ENCODE data around the gene NOL8. TPM values are rescaled to one million over a fixed set of nuclear protein-coding genes. Genes with fewer than 3 reads are reported as not detected.

Gene NOL8
- total RNA-seq, 1 experiment from 2014 or later, result 30.6 TPM

GRCh38 chr9:92270511-92270910 lies 54.6 kb downstream of the NOL8 start:
- H3K9me3 ChIP-seq (ENCODE audit: control insufficient read depth, insufficient read depth, low read depth, low read length), result no peaks in the 10 kb centered on the region
- CTCF ChIA-PET, result no interaction called here
- ATAC-seq (no peak), DNase-seq (ENCODE audit: low read depth, low spot score) (no peak)
- no TSS peak for BruUV-seq (replicated peaks)
- H3K4me1 ChIP-seq (ENCODE audit: control insufficient read depth, insufficient read depth, low read length), result no peaks in the 10 kb centered on the region
- intact Hi-C loops (cut with micrococcal nuclease; ENCODE audit: unreplicated experiment) (no loop called here), in situ Hi-C loops (cut with HindIII; ENCODE audit: low pct_unique_long_range_greater_than_20kb, low sequenced_read_pairs) (no loop called here)
- no peak overlapping the region for H3K4me3 ChIP-seq (ENCODE audit: low read depth in 2 of 2, low read length in 2 of 2)
- POLR2A ChIA-PET, result no interaction called here
- no peaks in the 10 kb centered on the region for H3K27me3 ChIP-seq (ENCODE audit: control insufficient read depth, insufficient read depth, low read length)
- TF ChIP-seq, protein P1, sequence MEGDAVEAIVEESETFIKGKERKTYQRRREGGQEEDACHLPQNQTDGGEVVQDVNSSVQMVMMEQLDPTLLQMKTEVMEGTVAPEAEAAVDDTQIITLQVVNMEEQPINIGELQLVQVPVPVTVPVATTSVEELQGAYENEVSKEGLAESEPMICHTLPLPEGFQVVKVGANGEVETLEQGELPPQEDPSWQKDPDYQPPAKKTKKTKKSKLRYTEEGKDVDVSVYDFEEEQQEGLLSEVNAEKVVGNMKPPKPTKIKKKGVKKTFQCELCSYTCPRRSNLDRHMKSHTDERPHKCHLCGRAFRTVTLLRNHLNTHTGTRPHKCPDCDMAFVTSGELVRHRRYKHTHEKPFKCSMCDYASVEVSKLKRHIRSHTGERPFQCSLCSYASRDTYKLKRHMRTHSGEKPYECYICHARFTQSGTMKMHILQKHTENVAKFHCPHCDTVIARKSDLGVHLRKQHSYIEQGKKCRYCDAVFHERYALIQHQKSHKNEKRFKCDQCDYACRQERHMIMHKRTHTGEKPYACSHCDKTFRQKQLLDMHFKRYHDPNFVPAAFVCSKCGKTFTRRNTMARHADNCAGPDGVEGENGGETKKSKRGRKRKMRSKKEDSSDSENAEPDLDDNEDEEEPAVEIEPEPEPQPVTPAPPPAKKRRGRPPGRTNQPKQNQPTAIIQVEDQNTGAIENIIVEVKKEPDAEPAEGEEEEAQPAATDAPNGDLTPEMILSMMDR (IDR thresholded peaks at IDR 0.05), result no peak
- no peak for TF ChIP-seq SIN3A (IDR thresholded peaks at IDR 0.05; ENCODE audit: borderline replicate concordance, insufficient read depth, low read depth, low read length)
- no peak for TF ChIP-seq TCF7L2 (IDR thresholded peaks at IDR 0.05; ENCODE audit: low read depth, low read length)
- no peak for TF ChIP-seq REST (IDR thresholded peaks at IDR 0.05; ENCODE audit: insufficient read depth in 1 of 2, low read depth in 2 of 2, low read length in 1 of 2)
- no peak for TF ChIP-seq POLR2AphosphoS5 (IDR thresholded peaks at IDR 0.05; ENCODE audit: low read depth, low read length)
- peaks cover 36% of the 10 kb centered on the region for H3K36me3 ChIP-seq (ENCODE audit: control insufficient read depth, insufficient read depth, low read length)
- H3K27ac ChIP-seq (ENCODE audit: low read length), result no peak overlapping the region

DNA sequence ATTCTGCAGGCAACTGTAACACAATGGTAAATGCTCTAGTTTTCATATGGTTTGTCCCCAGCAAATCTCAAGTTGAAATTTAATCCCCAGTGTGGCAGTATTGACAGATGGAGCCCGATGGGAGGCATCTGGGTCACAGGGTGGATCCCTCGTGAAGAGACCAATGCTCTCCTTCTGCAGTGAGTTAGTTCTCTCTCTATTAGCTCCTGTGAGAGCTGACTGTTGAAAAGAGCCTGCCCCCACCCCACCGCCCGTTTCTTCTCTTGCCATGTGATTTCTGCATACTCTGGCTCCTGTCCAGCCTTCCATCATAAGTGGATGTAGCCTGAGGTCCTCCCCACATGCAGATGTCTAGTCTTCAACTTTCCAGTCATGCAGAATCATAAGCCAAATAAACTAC lies 58.7 kb downstream of the NOL8 start:
- no TSS peak for BruUV-seq (replicated peaks)
- no peaks in the 10 kb centered on the region for H3K4me1 ChIP-seq (ENCODE audit: control insufficient read depth, insufficient read depth, low read length)
- H3K36me3 ChIP-seq (ENCODE audit: control insufficient read depth, insufficient read depth, low read length), result peaks cover 35% of the 10 kb centered on the region
- DNase-seq (ENCODE audit: low read depth, low spot score) (no peak), ATAC-seq (no peak)
- no peaks in the 10 kb centered on the region for H3K27me3 ChIP-seq (ENCODE audit: control insufficient read depth, insufficient read depth, low read length)
- ChIA-PET POLR2A (interaction anchor here (0.7 kb wide), 1 partner anchor 12 kb away, joined by 4 read pairs; no protein-coding TSS in a partner anchor), CTCF (no interaction called here)
- no peak overlapping the region for H3K27ac ChIP-seq (ENCODE audit: low read length)
- TF ChIP-seq TCF7L2 (IDR thresholded peaks at IDR 0.05; ENCODE audit: low read depth, low read length) (no peak), REST (IDR thresholded peaks at IDR 0.05; ENCODE audit: insufficient read depth in 1 of 2, low read depth in 2 of 2, low read length in 1 of 2) (no peak), SIN3A (IDR thresholded peaks at IDR 0.05; ENCODE audit: borderline replicate concordance, insufficient read depth, low read depth, low read length) (no peak), POLR2AphosphoS5 (IDR thresholded peaks at IDR 0.05; ENCODE audit: low read depth, low read length) (no peak)
- TF ChIP-seq, protein P1 (IDR thresholded peaks at IDR 0.05), result no peak
- no peaks in the 10 kb centered on the region for H3K9me3 ChIP-seq (ENCODE audit: control insufficient read depth, insufficient read depth, low read depth, low read length)
- in situ Hi-C loops (cut with HindIII; ENCODE audit: low pct_unique_long_range_greater_than_20kb, low sequenced_read_pairs) (no loop called here), intact Hi-C loops (cut with micrococcal nuclease; ENCODE audit: unreplicated experiment) (no loop called here)
- H3K4me3 ChIP-seq (ENCODE audit: low read depth in 2 of 2, low read length in 2 of 2), result no peak overlapping the region

Data from Panc1 (cell line).